Muscle of back (tissue), 11 donors: ENCODE data around the gene FUCA1. TPM values are rescaled to one million over a fixed set of nuclear protein-coding genes. Genes with fewer than 3 reads are reported as not detected.
"Not testable (repeated sequence)": the region's sequence is repeated elsewhere in the genome, so short reads cannot be mapped to it uniquely, and the experiment has no call there.

Experiments used
- DNase-seq, 3 donors: peaks; one replicate each; pipeline versions ENCODE4 v3.0.0 to v3.0.0-alpha.2; 2013
- polyA plus RNA-seq, 10 donors: library from polyadenylated mRNA; unstranded; fragments of 120-200 nt; gene quantifications; one replicate each; pipeline ENCODE4 v1.2.1, GENCODE V29; 2013; ENCODE audit not compliant: insufficient read length in 10 of 10

FUCA1 gene
- polyA plus RNA-seq, 10 donors, result 11.2 to 20.8 (median 14.0) TPM

DNA sequence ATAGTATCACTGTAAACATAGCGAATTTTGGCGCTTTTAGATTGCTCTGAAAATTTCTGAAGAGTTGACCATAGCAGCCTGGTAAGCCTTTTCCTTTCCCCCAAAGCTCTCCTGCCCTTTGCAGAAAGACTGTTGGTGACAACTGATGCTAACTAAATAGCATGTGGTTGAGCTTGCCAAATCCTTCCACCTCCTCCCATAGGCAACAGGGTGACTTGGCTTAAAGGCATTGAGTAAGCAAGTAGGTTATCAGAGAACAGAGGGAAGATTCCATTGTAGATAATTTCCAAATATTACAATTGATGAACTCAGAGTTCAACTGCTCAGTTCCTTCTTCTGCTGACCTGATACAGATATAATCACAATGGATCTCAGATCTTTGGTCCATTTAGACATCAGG is 22.9 kb downstream of the FUCA1 start:
- DNase-seq, result no peak

- DNase-seq, result no peak
These were observed 24.4 kb downstream of the FUCA1 start for GRCh38 chr1:23843644-23844043.

DNA sequence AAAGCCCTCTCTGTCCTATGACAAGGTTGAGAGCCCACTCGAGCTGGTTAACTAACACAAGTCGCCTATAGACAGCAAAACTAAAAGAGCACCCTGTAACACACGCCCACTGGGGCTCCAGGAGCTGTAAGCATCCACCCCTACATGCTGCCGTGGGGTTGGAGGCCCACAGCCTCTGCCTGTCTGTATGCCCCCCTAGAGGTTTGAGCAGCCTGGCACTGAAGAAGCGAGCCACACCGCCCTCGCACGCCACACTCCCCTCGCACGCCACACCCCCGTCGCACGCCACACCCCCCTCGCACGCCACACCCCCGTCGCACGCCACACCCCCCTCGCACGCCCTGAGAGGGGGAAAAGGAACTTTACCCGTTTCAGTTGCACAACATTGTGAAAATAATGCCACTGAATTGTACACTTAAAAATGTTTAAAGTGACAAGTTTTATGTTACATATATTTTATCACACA is 29.7 kb downstream of the FUCA1 start:
- DNase-seq, result peak in 1 of 3 donors; percentile 64

DNA sequence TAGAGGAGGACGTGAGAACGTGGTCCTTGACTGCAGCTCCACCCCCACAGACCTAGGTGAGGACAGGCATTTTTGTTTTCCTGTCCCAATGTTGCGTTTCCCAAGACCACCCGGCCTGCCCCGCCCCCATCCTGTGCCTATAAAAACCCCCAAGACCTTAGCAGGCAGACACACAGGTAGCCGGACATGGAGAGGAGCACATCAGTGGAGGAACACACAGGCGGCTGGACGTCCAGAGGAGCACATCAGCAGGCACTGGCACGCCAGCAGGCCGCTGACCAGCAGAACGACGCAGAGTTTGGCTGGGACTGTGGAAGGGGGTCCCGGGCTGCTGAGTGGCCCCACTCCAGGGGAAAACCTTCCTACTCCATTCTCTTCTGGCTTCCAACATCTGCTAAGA is 30.2 kb downstream of the FUCA1 start:
- DNase-seq, result no peak

- DNase-seq, result no peak
These were observed 32.1 kb downstream of the FUCA1 start for GRCh38 chr1:23836037-23836436.

- not testable (repeated sequence) for DNase-seq
These were observed 33.9 kb downstream of the FUCA1 start for GRCh38 chr1:23834156-23834555.

- DNase-seq, result no peak
These were observed 40.4 kb downstream of the FUCA1 start for GRCh38 chr1:23827717-23828116.

DNA sequence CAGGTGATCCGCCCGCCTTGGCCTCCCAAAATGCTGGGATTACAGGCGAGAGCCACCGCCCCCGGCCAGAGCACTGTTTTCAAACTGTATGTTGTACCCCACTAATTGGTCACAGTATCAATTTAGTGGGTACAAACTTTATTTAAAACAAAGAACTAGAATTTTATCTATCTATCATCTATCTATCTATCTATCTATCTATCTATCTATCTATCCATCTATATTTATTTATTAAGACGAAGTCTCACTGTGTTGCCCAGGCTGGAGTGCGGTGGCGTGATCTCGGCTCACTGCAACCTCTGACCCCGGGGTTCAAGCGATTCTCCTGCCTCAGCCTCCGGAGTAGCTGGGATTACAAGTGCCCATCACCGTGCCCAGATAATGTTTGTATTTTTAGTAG is 41.5 kb downstream of the FUCA1 start:
- DNase-seq, result not testable (repeated sequence)

GRCh38 chr1:23825762-23826522 is 42.1 kb downstream of the FUCA1 start:
- peak in 1 of 3 donors; percentile 27 for DNase-seq

GRCh38 chr1:23825076-23825761 is 42.9 kb downstream of the FUCA1 start, which contains the start of gene HMGCL:
HMGCL (minus strand) TSS chr1:23825429; CDS start chr1:23825415, 14 bp downstream.
- peak; percentile 90 to 97 (median 92) for DNase-seq

DNA sequence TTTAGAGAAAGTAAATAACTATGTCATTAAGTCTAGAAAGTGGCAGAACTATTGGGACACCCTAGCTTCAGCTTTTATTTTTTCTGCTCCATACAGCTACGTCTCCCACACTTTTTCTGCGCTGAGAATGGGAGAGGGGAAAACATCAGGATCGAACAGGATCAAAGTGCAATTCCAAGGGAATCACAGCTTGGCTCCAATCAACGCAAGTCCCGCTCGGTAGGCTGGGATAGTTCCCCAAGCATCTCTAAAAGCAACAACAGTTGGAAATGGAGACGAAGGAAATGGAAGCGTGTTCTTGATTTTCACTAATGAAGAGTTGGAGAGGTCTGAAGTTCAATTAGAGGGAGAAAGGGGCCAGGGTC is 43.4 kb downstream of the FUCA1 start:
- DNase-seq, result no peak

- no peak for DNase-seq
These were observed 44.3 kb downstream of the FUCA1 start for GRCh38 chr1:23823767-23824166.

DNA sequence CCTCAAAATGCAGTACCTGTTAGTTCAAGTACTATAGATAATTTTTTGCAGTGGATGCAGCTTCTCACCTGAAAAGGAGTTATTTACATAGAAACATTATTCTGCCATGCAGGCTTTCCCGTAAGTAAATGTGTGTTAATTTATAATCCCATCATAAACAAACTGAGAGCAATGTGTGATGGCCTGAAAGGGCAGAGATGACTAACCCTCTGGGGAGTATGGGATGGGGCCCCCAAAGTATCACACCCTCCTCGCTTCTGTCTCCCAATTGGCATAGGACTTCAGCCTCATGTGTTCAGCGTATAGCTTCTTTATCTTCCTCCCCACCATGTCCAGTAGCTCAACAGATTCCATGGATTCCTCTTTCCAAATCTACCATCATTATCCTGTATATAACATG is 50.5 kb downstream of the FUCA1 start:
- DNase-seq, result no peak

DNA sequence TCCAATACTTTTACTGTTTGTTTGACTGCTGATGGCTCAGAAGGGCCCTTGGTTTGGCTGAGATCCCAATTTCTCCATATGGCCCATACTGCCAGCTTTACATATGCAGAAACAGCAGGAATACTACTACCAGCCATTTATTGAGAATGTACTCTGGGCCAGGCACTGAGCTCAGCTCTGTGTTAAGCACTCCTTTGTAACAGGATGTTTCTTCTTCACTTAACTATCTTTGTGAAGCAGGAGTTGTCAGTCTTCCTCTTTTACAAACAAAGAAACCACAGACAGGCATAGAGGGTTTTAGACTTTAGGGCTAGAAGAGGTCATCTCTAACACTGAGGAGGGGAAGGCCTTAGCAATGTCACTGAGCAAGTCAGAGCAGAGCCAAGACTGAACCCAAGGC is 51.2 kb downstream of the FUCA1 start:
- DNase-seq, result no peak

DNA sequence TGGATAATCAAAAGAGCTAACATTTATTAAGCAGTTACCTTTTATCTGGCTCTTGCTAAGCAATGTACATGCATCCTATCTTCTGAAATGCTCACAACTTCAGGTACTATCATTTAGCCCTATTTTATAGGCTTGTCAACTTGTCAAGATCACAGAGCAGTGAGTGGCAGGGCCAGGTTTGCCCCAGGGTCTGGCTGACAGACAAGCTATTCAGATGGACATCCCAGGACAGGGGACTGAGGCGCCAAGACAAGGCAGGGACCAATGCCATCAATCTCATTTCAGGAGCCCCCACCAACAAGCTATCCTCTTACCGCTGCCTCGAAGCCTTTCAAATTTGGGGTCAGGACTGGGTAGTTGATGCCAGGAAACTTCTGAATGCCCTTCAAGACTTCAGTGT is 51.7 kb downstream of the FUCA1 start:
- no peak for DNase-seq

GRCh38 chr1:23814016-23814415 is 54.1 kb downstream of the FUCA1 start:
- no peak for DNase-seq

- DNase-seq, result no peak
These were observed 57.1 kb downstream of the FUCA1 start for GRCh38 chr1:23810818-23811540.

DNA sequence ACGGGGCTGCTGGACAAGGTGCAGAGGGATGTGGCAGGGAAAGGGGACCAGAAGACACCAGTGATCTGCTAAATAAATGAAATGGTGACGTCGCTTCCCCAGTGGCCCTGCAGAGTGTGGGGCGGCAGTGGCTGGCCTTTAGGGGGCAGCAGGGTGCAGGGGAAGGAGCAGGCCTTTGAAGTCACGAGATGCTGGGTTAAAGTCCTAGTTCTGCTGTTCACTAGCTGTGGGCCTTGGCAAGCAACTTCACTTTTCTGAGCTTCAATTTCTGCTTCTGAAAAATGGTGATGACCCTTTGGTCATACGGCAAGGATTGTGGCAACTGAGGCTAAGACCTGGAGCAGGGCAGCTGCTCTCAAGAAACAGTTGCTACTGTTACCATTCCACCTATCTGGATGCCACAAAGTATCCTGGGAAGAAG is 58.3 kb downstream of the FUCA1 start:
- peak in 1 of 3 donors; percentile 61 for DNase-seq

- DNase-seq, result no peak
These were observed 60.6 kb downstream of the FUCA1 start for GRCh38 chr1:23807453-23807852.

GRCh38 chr1:23806280-23806679 is 61.8 kb downstream of the FUCA1 start:
- DNase-seq, result no peak

DNA sequence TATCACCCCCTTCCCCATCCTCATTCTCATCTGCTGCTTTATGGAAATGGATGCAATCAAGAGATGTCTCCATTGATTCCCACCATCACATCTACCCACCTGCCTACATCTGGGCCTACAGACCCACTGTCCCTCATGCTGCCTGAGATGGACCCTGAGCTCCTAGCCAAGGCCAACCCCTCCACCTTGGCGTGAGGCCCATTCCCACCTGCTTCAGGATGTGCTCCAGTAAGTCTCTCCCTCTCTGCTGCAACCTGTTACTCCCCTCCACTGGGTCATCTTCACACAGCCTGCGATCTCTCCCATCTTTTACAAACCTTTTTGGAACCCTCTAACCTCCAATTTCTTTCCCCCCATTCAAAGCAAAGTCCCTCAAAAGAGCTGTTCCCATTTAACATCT is 63.1 kb downstream of the FUCA1 start:
- no peak for DNase-seq

DNA sequence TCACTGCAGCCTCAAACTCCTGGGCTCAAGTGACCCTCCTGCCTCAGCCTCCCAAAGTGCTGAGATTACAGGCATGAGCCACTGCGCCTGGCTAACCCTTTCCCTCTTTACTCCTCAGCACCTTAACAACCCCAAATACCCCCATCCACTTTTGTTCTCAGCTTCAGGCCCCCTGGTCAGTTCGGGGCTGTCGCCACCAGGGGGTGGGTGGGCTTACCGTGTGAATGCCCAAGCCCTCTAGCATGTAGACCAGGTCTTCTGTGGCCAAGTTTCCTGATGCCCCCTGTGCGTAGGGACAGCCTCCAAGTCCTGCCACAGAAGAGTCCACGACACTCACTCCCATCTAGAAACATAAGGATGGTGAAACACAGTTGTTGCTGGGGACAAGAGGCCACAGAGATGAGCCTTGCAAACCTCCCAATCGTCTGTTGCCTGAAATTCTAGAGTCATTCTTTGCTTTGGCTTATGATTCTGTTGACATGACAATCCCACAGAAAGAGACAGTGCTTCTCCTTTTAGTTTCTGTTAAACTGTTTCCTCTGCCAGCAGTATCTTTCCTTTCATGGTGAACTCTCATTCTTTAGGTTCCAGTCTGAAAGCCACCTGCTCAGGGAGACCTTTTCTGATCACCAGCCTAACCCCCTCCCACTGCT is 63.8 kb downstream of the FUCA1 start:
- DNase-seq, result no peak
